MCF 10A (cell line): ENCODE measurements around the gene NBEAL2. TPM values are rescaled to one million over a fixed set of nuclear protein-coding genes. Genes with fewer than 3 reads are reported as not detected.
A peak's percentile ranks its signal among the peaks of the same experiment; 100 is the strongest.

ENCODE experiments used
- BruUV-seq: library from RNA; stranded (reverse); fragments of 400-500 nt; replicated peaks from 2 replicates; lab custom pipeline; 2021; lab: Mats Ljungman, UMichigan
- CTCF ChIA-PET: fragments of 300-600 bp; sonication (Branson Sonifier 250); formaldehyde crosslinking; extraction: SDS; loops from one replicate; lab custom pipeline; 2021; ENCODE audit warnings: antibody characterized with exemption, inconsistent platforms; lab: Yijun Ruan, JAX
- POLR2A ChIA-PET: fragments of 300-600, 350-650 bp; sonication (Branson Sonifier 250); formaldehyde crosslinking; extraction: SDS; loops from one replicate; lab custom pipeline; 2020; ENCODE audit warnings: antibody characterized with exemption, inconsistent platforms; lab: Yijun Ruan, JAX
- DNase-seq: peaks from one replicate; pipeline ENCODE4 v3.0.0-alpha.2; 2018; ENCODE audit not compliant: unreplicated experiment
- H3K27ac Mint-ChIP-seq: one replicate; pipeline ENCODE4 v1.8.0; 2022; ENCODE audit warnings: mild to moderate bottlenecking, low read depth, mixed read lengths; ENCODE audit not compliant: unreplicated experiment
- H3K27me3 Mint-ChIP-seq: one replicate; pipeline ENCODE4 v1.8.0; 2022; ENCODE audit warnings: mixed read lengths; ENCODE audit not compliant: insufficient read depth, unreplicated experiment
- H3K36me3 Mint-ChIP-seq: one replicate; pipeline ENCODE4 v1.8.0; 2022; ENCODE audit warnings: mild to moderate bottlenecking, moderate library complexity, mixed read lengths; ENCODE audit not compliant: insufficient read depth, unreplicated experiment
- H3K4me1 Mint-ChIP-seq: one replicate; pipeline ENCODE4 v1.8.0; 2022; ENCODE audit warnings: mixed read lengths; ENCODE audit not compliant: insufficient read depth, unreplicated experiment
- H3K4me3 Mint-ChIP-seq: one replicate; pipeline ENCODE4 v1.8.0; 2022; ENCODE audit warnings: mild to moderate bottlenecking, moderate library complexity, mixed read lengths; ENCODE audit not compliant: unreplicated experiment
- H3K9me3 Mint-ChIP-seq: one replicate; pipeline ENCODE4 v1.8.0; 2022; ENCODE audit warnings: mixed read lengths; ENCODE audit not compliant: unreplicated experiment
- intact Hi-C: fragments of 100-400 bp; cut with micrococcal nuclease; formaldehyde crosslinking; loops from 2 replicates; pipeline ENCODE4 v1.14.1; 2022
- total RNA-seq: library from RNA; stranded (reverse); gene quantifications from 2 replicates; pipeline ENCODE4 v1.2.3, GENCODE V29; 2022
- TF ChIP-seq, protein P1 (sequence below): fragments of 200-600 bp; IDR thresholded peaks from one replicate; pipeline ENCODE4 v1.8.0; 2022; ENCODE audit warnings: antibody characterized with exemption, mild to moderate bottlenecking; ENCODE audit not compliant: unreplicated experiment

Gene NBEAL2
- total RNA-seq, 1 experiment from 2014 or later = 14.2 TPM

DNA sequence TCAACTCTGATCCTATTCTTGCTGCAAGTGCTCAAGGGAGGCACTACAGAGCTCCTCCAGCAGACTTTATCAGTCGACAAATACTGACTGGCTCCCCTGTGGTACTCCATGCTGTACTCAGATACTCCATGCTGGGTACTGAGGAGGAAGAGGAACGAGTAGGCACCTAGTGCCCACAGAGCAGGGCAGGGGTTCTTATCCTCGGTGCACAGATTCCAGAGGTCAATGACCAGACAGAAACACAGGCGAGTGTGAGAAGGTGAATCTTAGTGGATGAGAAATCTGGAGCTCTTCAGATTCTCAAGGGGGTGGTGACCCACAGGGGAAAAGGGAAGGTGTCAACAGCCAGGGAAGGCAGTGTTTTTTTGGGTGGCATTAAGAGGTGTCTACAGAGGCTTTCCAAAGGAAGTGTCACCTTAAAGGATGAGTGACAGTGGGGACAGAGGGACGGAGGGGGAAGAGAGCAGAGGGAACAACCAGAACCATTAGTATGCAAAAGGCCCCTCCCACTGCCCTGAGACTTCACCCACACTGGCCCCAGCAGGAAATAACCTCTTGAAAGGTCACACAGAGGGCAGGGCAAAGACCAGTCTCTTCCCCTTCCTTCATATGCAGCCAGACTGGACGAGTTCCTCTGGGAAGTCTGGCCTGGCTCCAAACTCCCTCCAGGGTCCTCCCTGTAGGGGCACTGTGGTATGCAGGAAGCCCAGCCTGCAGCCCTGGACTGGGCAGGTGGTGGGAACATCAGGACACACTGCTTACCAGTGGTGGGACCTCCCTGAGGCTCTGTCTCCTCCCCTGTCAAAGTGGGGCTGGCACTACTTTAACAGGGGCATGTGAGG, 30.4 kb upstream of the NBEAL2 start:
- Mint-ChIP-seq H3K4me3 (no peak overlapping the region), H3K9me3 (no peaks in the 10 kb centered on the region), H3K27ac (peak overlapping the region; percentile 36), H3K27me3 (no peaks in the 10 kb centered on the region), H3K36me3 (peaks cover 6% of the 10 kb centered on the region), H3K4me1 (peaks cover 60% of the 10 kb centered on the region)
- DNase-seq = no peak
- no TSS peak for BruUV-seq
- intact Hi-C loops = no loop called here
- CTCF ChIA-PET = interaction anchor here (0.6 to 4.8 kb wide), 4 partner anchors 13 to 840 kb away, joined by 3 to 25 read pairs (median 3); no protein-coding TSS in a partner anchor
- TF ChIP-seq, protein P1, sequence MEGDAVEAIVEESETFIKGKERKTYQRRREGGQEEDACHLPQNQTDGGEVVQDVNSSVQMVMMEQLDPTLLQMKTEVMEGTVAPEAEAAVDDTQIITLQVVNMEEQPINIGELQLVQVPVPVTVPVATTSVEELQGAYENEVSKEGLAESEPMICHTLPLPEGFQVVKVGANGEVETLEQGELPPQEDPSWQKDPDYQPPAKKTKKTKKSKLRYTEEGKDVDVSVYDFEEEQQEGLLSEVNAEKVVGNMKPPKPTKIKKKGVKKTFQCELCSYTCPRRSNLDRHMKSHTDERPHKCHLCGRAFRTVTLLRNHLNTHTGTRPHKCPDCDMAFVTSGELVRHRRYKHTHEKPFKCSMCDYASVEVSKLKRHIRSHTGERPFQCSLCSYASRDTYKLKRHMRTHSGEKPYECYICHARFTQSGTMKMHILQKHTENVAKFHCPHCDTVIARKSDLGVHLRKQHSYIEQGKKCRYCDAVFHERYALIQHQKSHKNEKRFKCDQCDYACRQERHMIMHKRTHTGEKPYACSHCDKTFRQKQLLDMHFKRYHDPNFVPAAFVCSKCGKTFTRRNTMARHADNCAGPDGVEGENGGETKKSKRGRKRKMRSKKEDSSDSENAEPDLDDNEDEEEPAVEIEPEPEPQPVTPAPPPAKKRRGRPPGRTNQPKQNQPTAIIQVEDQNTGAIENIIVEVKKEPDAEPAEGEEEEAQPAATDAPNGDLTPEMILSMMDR = no peak
- POLR2A ChIA-PET = interaction anchor here (1.0 to 3.1 kb wide), 3 partner anchors 9 to 27 kb away, joined by 3 to 34 read pairs (median 18); partner anchors contain the start of gene CCDC12

DNA sequence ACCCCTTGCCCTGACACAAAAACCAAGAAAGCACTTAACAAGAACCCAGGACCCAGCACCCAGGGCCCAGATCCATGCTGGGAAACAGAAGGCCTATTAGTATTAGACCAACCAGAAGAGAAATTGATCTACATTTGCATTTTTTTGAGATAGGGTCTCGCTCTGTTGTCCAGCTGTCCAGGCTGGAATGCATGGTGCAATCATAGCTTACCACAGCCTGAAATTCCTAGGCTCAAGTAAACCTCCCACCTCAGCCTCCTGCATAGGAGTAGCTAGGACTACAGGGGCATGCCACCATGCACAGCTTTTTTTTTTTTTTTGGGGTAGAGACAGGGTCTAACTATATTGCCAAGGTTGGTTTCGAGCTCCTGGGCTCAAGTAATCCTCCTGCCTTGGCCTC, 29.3 kb upstream of the NBEAL2 start:
- Mint-ChIP-seq H3K27ac (no peak overlapping the region), H3K4me1 (peaks cover 53% of the 10 kb centered on the region)
- intact Hi-C loops = no loop called here

DNA sequence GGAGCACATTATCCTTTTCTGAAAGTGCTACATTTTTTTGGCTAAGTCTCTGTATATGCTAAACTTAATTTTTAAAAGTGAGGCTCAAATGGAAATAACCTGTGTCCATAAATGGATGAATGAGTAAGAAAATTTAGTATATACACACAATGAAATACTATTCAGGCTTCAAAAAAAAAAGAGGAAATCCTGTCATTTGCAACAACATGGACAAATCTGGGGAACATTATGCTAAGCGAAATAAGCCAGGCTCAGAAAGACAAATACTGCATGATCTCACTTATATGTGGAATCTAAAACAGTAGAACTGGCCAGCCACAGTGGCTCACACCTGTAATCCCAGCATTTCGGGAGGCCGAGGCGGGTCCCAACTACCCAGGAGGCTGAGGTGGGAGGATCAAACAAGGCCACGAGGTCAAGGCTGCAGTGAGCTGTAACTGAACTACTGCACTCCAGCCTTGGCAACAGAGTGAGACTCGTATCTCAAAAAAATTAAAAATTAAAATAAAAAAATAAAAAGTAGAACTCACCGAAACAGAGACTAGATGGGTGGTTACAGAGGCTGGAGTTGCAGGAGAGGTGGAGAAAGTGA, 28.7 kb upstream of the NBEAL2 start:
- ChIA-PET CTCF (interaction anchor here (1.0 kb wide), 1 partner anchor 10 kb away, joined by 3 read pairs; no protein-coding TSS in a partner anchor), POLR2A (interaction anchor here (0.6 to 1.3 kb wide), 4 partner anchors 13 to 74 kb away, joined by 3 read pairs; no protein-coding TSS in a partner anchor)
- Mint-ChIP-seq H3K4me1 (peaks cover 54% of the 10 kb centered on the region), H3K36me3 (peaks cover 2% of the 10 kb centered on the region), H3K4me3 (no peak overlapping the region), H3K27ac (no peak overlapping the region), H3K9me3 (no peaks in the 10 kb centered on the region), H3K27me3 (no peaks in the 10 kb centered on the region)
- no TSS peak for BruUV-seq
- TF ChIP-seq, protein P1 = no peak
- DNase-seq = no peak
- intact Hi-C loops = no loop called here

More for the DNA sequence above, 29.3 kb upstream of the NBEAL2 start:
- Mint-ChIP-seq H3K27me3 (no peaks in the 10 kb centered on the region), H3K4me3 (no peak overlapping the region), H3K36me3 (peaks cover 6% of the 10 kb centered on the region), H3K9me3 (no peaks in the 10 kb centered on the region)
- BruUV-seq = no TSS peak
- POLR2A ChIA-PET = interaction anchor here (1.3 kb wide), 1 partner anchor 16 kb away, joined by 3 read pairs; no protein-coding TSS in a partner anchor
- no peak for DNase-seq
- CTCF ChIA-PET = interaction anchor here (1.0 kb wide), 1 partner anchor 11 kb away, joined by 3 read pairs; no protein-coding TSS in a partner anchor
- TF ChIP-seq, protein P1 = no peak

DNA sequence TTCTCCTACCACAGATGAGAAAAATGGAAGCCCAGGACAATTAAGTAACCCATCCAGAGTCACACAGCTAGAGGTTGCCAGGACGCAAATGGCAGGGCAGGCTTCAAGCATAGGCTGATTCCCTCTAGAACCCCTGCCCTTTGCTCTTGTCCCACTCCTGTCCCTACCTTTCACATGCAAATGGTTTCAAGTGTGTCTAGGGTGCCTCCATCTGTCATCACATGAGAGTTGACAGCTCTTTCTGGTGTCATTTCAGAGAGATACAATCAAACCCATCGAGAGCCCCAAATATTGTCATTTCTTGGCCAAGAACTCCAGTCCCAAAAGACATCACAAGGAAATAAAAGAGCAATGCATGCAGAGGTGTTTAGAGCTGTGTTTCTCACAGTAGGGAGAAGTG, 26.7 kb upstream of the NBEAL2 start:
- H3K36me3 Mint-ChIP-seq = peaks cover 3% of the 10 kb centered on the region
- no peaks in the 10 kb centered on the region for H3K9me3 Mint-ChIP-seq
- TF ChIP-seq, protein P1 = no peak
- H3K27ac Mint-ChIP-seq = peak overlapping the region; percentile 41
- H3K4me1 Mint-ChIP-seq = peaks cover 34% of the 10 kb centered on the region
- no peak overlapping the region for H3K4me3 Mint-ChIP-seq
- ChIA-PET POLR2A (no interaction called here), CTCF (no interaction called here)
- no peaks in the 10 kb centered on the region for H3K27me3 Mint-ChIP-seq
- no TSS peak for BruUV-seq
- DNase-seq = no peak
- intact Hi-C loops = no loop called here
